Posterior vena cava (tissue), 2 donors: ENCODE measurements around the gene ANO1. TPM values are rescaled to one million over a fixed set of nuclear protein-coding genes. Genes with fewer than 3 reads are reported as not detected.

Experiments used
- DNase-seq: peaks from one replicate; pipeline ENCODE4 v3.0.0-alpha.2; 2020; ENCODE audit warnings: low spot score
- intact Hi-C, 2 donors: fragments of 100-400 bp; cut with DNase I; formaldehyde crosslinking; loops; one replicate each; pipeline versions ENCODE4 v1.14.1 to v1.14.2; 2022 to 2023
- total RNA-seq, 2 donors: library from RNA; stranded (reverse); fragmentation: NEBNext Ultra II Directional; extraction: Animal tissue kit (Norgen Biotek cat#: 25700); gene quantifications; one replicate each; pipeline ENCODE4 v1.2.1, GENCODE V29; 2021
- donor health status: DM: yes; HTN: yes; CAD: no.
- donor health status: DM: yes; HTN: yes; CAD: no.

The ANO1 gene
- total RNA-seq, 2 donors from 2014 or later, result 55.4 to 56.2 TPM

- intact Hi-C loops, result loop anchor here in 1 of 2 donors (5.0 kb wide), 1 partner anchor 1416 kb away; no protein-coding TSS in a partner anchor
Measured at GRCh38 chr11:70068345-70068744, 9.8 kb upstream of the ANO1 start.

DNA sequence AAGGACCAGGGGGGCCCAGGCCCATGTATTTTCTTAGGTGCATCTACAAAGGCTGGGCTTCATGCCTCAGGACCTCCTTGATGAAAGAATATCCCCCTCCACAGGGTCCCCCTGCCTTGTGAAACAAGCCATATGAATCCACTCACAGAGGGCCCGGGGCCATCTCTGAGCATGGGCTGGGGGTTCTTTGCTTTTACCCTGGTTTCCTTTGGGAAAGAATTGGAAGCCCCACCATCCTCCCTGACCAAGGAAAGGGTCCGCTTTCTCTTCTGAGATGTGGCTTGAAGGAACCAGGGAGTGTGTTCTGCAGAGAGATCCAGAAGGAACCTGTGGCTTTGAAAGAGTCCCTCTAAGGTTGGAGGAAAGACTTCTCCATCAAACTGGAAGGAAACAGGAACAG, 9.2 kb upstream of the ANO1 start:
- intact Hi-C loops, result loop anchor here in 1 of 2 donors (5.0 kb wide), 1 partner anchor 1417 kb away; no protein-coding TSS in a partner anchor
- DNase-seq, result peak; percentile 54

More at GRCh38 chr11:70068345-70068744, 9.8 kb upstream of the ANO1 start:
- no peak for DNase-seq

DNA sequence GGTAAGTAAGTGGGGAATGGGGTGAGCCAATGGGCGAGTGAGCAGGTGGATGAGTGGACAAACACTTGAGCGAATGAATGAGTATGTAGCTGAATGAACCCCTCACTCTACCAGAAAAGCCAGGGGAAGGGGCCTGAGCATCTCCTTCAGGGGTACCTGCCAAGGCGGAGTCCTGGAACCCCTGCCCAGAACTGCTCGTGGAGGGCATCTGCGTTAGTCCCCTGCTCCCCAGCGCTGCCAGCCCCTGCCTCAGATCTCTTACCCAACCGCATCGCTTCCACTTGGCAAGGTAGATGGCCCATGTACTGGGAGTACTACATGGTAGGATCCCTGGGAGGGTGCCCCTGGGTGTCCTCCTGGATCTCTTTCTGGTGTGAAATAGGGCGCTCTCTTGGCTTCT, 7.4 kb upstream of the ANO1 start:
- peak; percentile 64 for DNase-seq
- intact Hi-C loops, result loop anchor here (5.0 to 10.0 kb wide), 2 partner anchors 146 to 148 kb away; no protein-coding TSS in a partner anchor

GRCh38 chr11:70071996-70072395, 6.1 kb upstream of the ANO1 start:
- intact Hi-C loops, result loop anchor here (5.0 to 10.0 kb wide), 2 partner anchors 147 to 150 kb away; no protein-coding TSS in a partner anchor
- DNase-seq, result no peak

DNA sequence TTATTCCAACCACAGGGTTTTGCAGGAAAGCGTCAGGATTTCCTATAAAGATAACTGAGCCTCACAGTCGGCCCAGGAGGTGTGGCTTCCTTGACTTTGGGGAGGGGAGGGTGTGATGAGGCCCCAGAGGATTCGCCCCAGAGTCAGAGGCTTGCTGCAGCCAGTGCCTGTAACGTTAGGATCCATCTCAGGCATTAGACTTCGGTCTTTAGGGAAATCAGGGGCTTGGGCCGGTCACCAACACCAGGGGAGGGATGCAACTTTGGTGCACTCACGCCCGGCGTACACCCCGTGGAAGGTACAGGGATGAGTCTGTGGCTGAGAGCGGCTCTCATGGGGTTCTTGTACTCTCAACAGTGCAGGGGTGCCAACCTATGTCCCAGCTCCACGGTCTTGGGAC, 5.7 kb upstream of the ANO1 start:
- intact Hi-C loops, result loop anchor here (5.0 to 10.0 kb wide), 2 partner anchors 148 to 150 kb away; no protein-coding TSS in a partner anchor

DNA sequence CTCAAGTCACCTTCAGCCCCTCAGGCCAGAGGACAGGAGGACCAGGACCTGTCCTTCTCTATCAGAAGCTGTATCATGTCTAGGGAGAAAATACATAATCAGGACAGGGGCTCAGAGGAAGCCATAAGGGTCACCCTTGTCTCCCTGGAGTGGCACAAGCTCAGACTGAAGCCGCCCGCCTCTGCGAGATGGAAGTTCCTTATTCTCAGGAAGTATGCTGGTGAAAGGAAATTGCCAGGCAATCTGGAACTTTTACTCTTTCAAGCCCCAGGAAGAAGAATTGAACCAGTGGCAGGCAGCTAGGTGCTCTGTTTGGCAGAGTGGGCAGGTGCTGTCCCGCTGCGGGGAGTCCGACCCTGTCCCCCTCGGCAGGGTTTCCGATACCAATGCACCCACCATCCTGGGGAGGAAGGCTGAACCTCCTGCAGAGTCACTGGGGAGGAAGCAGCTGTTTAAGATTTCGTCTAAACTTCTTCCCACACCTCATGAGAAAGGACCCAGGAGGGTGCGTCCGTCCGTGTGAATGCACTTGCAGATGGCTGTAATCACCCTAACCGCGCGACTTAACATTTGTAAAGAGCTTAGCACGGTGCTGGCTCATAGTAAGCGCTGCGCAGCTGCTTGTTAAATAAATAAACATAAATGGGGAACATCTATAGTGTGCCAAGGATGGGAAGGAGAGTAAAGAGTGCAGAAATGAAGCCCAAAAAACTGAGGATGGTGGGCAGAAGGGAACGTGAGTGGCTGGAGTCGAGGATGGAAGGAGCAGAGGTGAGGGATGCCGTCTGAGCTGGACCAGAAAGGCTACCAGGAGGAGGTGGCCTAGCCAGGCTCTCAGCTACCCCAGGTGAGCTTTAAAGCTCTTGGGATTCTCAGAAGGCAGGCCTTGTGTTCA, 5.0 kb upstream of the ANO1 start:
- DNase-seq, result peak; percentile 30
- intact Hi-C loops, result loop anchor here (5.0 to 10.0 kb wide), 2 partner anchors 148 to 151 kb away; no protein-coding TSS in a partner anchor

More for the DNA sequence above, 5.7 kb upstream of the ANO1 start:
- DNase-seq, result no peak

DNA sequence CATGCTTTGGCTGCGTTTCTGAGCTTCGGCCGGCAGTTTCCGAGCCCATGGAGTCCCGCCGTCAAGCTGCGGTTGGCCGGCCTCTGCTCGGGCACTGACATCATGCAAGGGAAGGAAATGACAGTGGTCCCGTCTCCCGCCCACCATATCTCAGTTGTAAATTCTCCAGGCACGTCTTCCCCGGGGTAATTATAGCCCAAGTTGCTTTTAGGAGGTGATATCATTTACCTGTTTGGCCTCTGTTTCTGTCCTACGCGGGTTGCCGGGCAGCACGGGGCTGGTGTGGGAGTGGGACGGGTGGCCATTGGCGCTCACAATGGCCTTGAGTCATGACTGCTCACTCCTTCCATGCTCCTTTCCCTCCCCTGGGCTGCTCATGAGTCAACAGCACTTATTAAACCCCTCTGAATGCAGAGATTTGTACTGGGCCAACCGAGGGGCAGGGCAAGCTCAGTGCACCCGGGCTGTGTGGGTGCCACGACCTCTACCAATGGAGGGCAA, 4.2 kb upstream of the ANO1 start:
- DNase-seq, result peak; percentile 76
- intact Hi-C loops, result loop anchor here (5.0 to 10.0 kb wide), 2 partner anchors 149 to 152 kb away; no protein-coding TSS in a partner anchor

- DNase-seq, result peak; percentile 61
- intact Hi-C loops, result loop anchor here (5.0 to 10.0 kb wide), 2 partner anchors 150 to 152 kb away; no protein-coding TSS in a partner anchor
Measured at GRCh38 chr11:70074746-70075145, 3.4 kb upstream of the ANO1 start.

GRCh38 chr11:70075836-70076235, 2.3 kb upstream of the ANO1 start:
- intact Hi-C loops, result loop anchor here in 1 of 2 donors (10.0 kb wide), 1 partner anchor 151 kb away; no protein-coding TSS in a partner anchor
- peak; percentile 43 for DNase-seq

DNA sequence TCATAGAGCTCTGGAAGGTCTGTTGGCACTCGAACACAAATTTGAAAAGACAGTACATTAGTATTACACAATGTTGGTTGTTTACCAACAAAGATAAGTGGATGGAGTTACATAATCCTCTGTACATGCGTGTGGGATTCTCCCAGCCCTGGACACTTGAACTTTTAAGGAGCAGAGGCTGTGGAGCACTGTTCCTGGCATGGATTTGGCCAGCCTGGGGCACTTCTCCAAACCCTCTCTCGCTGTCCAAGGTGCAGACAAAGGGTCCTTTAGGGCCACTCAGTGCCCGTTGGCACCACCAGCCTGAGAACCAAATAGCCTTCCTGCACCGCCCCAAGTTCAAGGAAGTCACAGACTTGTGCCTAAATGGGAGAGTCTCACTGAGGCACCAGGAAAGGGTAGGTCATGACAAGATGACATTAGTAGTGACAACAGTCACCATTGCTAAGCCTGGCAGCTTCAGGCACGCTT, 1.6 kb upstream of the ANO1 start:
- DNase-seq, result peak; percentile 67
- intact Hi-C loops, result loop anchor here in 1 of 2 donors (10.0 kb wide), 1 partner anchor 152 kb away; no protein-coding TSS in a partner anchor

DNA sequence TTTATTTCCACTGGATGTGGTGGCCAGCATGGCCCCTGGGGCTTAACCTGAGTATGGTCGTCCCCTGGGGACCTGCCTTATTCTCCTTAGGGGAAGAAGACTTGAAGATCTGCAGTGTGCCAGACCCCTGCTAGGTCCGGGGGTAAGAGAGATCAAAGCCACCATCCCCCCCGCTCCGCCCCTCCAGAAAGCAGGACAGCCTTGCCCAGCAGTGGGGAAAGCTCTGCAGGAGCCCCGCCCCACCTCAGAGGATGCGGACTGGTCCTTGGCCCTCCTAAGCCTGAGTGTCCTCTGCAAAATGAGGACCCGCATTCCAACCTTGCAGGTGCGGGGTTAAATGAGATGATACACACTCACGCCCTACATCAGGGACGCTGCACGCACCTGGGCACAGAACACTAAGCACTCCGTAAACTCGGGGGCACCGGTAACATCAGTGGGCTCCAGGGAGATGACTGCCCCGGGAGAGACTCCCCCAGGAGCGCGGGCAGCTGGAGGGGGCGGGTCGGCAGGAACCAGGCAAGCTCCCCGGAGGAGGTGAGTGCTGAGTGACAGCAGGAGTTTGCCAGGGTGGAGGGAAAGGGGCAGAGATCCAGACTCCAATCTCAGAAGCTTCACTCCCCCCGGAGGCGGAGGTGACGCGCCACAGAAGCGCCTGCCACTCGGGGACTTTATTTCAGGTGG, 564 bp upstream of the ANO1 start:
- intact Hi-C loops, result loop anchor here in 1 of 2 donors (10.0 kb wide), 1 partner anchor 153 kb away; no protein-coding TSS in a partner anchor
- DNase-seq, result peak; percentile 62

DNA sequence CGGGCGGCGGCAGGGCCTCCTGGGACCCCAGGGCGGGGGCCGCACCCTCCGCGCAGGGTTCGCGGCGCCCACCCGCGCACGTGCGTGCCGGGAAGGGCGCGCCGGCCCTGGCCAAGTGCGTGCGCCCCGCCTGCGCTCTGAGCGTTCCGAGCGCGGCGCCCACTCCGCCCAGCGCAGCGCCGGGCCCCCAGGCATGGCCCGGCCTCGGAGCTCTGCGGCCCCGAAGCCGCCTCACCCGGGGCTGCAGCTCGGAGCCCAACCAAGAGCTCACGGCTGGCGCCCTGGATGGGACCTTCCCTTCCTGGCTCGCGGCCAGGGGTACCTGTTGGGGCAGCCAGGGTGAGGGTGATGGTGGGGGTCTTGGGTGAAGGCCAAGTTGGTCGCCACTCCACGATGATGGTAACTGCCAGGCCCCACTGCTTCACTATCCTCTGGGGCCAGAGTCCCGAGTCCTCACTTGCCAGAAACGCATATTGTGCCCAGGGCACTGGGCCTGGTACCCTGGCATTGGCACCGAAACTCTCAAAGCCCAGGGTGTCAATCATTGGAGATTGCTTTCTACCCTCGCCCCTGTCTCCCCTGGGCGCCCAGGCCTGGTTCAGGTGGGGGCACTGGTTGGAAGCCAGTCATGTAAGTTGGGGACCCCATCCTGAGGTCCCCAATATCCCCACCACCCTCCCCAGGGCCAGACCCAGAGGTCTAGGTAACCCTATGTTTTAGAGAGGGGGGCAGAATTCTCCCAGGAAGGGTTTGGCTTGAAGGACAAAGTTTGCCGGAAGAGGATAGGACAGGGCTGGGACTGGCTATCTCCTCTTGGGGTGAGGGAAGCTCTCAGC, 882 bp downstream of the ANO1 start:
- DNase-seq, result peak; percentile 61
- intact Hi-C loops, result loop anchor here in 1 of 2 donors (1.0 to 10.0 kb wide), 2 partner anchors 47 to 154 kb away; no protein-coding TSS in a partner anchor

DNA sequence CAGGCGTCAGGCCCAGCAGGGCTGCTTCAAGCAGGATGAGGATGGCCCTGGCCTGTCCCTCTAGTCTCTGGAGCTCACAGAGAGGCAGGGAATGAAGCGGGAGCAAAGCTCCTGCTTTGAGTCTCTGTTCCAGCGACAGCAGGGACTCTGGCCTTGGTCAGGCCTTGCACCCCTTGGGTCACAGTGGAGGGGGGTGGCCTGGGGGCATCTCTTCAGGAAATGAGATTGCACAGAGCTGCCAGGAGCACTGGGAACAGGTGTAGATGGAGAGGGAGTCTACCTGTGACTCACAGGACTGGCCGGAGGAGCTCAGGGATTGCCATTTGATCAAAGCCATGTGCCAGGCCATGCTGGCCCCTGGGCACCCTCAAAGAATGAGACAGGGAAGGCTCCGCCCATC, 1.6 kb downstream of the ANO1 start:
- intact Hi-C loops, result loop anchor here in 1 of 2 donors (1.0 to 10.0 kb wide), 2 partner anchors 47 to 155 kb away; no protein-coding TSS in a partner anchor
- DNase-seq, result peak; percentile 53

GRCh38 chr11:70080763-70081162, 2.6 kb downstream of the ANO1 start:
- intact Hi-C loops, result no loop called here
- DNase-seq, result peak; percentile 73

DNA sequence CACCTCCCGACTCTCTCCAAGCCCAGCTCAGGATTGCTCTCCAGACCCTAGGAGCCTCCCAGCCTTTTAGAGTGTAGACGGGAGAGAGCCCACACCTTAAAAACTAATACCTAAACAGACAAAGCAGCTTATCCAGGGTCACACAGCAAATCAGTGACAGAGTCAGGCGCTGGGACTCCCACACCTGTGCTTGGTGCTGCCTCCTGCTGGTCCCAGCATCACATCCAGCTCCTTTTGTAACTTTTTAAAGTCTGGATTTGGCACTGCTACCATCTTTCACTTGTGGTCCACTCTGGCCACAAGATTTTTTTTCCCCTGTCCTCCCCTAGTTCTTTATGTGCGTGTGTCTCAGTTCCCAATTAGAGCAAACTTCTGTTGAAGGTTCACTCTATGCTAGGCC, 4.7 kb downstream of the ANO1 start:
- intact Hi-C loops, result no loop called here
- no peak for DNase-seq

DNA sequence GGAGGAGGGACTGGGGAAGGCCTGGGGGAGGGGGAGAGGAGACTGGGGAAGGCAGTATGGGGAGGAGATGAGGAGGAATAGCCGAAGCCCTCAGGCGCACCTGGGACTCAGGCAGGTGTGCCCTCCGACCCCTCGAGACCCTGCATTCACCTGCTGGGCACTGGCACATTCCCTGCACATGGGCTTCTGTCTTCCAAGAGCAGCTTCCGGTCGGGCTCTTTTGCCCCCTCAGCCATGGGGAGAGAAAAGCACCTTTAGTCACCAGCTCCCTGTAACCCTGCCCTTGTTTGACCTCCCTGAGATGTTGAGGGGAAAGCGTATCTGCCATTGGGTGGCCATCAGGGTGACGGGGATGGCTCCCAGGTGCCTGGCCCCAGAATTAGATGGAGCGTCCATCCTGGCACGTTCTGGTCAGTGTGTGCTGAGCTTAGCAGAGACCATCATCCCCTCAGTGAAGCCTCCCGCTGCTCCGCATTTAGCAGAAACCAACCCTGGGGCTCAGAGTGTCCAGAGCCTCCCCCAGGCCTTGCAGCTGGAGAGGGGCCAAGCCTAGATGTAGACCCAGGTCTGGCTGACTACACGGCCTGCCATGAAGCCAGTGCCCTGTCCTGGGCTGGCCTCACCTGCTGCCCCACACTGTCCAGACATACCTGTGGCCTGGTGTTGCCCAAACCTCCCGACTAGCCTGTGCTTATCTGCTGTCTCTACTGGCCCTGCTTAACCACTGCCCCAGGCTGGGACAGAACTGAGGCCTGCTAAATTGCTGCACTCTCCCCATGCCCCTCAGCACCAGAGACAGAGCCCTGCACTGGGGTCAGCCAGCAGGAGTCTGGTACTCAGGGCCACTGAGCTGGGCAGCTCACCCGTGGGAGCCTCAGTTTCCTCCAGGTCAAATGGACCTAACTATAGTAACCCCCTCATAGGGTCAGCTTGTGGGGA, 6.2 kb downstream of the ANO1 start:
- intact Hi-C loops, result no loop called here

More for the DNA sequence above, 6.2 kb downstream of the ANO1 start:
- no peak for DNase-seq
